GM12865 (cell line): ENCODE results near the gene HABP2.

Source experiments
- DNase-seq: peaks from one replicate; pipeline ENCODE4 v3.0.0; 2010; ENCODE audit warnings: low read depth
- H3K4me3 ChIP-seq: 2 replicates; pipeline ENCODE4 v1.5.1; 2011; ENCODE audit warnings: mild to moderate bottlenecking, low read depth, low read length, control low read depth
- CTCF ChIP-seq: IDR thresholded peaks from 2 replicates; pipeline ENCODE4 v1.5.1; 2011; ENCODE audit warnings: low read length, control low read depth, low read depth, inconsistent platforms; ENCODE audit not compliant: insufficient read depth; ENCODE audit errors: missing control alignments

HABP2 gene

DNA sequence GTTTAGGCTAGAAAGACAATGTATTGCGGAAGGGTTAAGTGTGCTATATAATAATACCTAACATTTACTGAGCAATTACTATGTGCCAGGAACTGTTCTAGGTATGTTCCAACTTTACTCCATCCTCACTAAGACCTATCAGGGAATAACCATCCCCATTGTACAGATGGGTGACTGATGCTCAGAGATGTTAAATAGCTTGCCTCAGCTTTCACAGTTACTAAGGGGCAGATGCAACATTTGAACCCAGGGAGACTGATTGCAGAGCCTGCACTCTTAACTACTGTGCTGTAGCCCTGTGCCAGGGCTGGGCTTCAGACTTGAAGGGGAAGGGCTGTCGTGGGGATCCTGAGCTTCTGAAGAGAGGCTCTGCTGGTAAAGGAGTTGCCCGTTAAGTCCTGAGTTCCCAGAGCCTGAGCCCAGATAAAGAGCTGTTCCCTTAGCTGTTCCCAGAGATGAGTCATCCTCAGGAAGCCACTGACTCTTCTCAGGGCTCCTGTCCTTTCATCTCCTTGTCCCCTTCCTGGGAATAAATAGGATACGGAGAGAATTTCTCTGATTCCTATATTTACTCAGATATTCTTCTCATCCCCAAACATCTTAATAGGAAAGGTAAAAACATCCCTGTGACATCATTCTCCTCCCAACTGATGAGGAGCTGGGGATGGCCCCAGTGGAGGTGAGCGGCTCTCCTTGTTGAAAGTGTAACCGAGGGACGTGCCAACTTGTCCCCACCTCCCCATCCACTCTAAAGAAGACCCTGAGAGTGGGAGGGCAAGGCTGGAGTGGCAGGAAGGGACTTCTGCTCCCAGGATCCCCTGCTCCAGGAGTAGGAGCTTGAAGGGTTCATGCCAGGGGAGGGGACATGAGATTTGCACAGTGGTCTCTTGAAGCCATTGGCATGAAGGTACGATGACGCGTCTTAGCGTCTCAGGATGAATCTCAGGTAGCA, 28.0 kb upstream of the HABP2 start:
- no peak for TF ChIP-seq CTCF
- DNase-seq: no peak
- H3K4me3 ChIP-seq: no peak overlapping the region

DNA sequence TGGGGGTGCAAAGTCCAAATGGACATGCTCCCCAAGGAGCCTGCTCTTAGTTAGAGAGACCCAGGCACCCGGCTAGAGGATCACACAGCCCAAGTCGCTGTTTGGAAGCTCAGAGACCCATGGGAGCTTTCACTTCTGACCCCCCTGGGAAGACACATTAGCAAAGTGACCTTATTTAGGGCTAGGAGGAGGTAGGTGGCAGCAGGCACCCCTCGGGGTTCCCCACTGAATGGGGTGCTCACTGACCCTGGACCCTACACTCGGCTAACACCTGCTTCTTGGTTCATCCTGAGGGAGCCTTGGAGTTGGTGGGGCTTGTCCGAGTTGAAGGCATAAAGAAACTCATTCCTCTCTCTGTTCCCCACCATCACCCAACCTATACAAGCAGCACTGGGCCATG, 27.1 kb upstream of the HABP2 start:
- no peak for DNase-seq
- H3K4me3 ChIP-seq: no peak overlapping the region
- TF ChIP-seq CTCF: no peak

- TF ChIP-seq CTCF: no peak
- no peak overlapping the region for H3K4me3 ChIP-seq
- no peak for DNase-seq
Observed at GRCh38 chr10:113527211-113527906, 25.5 kb upstream of the HABP2 start.

GRCh38 chr10:113528876-113529275, 24.0 kb upstream of the HABP2 start:
- TF ChIP-seq CTCF: no peak
- no peak for DNase-seq
- no peak overlapping the region for H3K4me3 ChIP-seq

DNA sequence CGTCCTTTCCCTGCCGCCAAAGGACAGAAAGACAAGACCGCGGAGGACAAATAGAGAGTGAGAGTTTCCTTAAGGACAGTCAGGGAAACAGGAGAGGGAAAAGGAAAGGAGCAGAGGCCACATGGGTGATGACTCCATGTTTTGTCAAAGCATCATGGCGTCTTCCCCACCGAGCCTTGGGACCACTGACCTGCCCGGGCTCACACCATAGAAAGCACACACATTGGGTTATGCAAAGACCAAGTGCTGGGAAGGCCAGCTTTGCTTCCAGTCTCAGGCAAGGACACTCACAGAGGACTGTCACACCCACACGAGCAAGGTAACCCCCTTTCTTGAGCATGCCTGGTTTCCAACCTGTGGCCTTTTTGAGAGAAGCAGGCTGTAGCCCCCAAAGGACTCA, 23.3 kb upstream of the HABP2 start:
- TF ChIP-seq CTCF: no peak
- no peak overlapping the region for H3K4me3 ChIP-seq
- no peak for DNase-seq

DNA sequence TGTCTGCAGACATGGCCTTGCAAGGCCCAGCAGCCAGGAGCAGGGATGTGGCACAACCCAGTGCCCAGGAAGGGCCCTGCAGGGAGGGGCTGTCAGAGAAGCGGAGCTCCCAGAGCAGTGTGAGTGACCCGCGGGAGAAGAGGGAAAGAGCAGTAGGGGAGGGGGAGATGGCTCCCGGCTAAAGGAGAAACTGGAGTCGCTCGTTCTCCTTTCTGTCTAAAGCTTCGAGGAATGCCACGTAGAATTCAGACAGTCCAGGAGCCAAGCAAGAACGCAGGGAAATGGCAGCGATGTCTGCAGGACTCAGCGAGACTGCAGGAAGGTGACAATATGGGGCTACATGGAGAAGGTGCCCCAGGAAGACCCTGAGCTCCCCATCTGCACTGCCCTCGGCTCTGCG, 22.4 kb upstream of the HABP2 start:
- H3K4me3 ChIP-seq: no peak overlapping the region
- no peak for TF ChIP-seq CTCF
- DNase-seq: no peak
